SK-N-SH (cell line): ENCODE results near the gene SAMD14. TPM values are rescaled to one million over a fixed set of nuclear protein-coding genes. Genes with fewer than 3 reads are reported as not detected.

ENCODE experiments used
- CTCF ChIA-PET: fragments of 300-600, 350-600 bp; formaldehyde crosslinking; extraction: SDS; loops from one replicate; lab custom pipeline; 2021; lab: Yijun Ruan, JAX
- POLR2A ChIA-PET: fragments of 350-600 bp; sonication (Branson Sonifier 250); formaldehyde crosslinking; extraction: SDS; loops from one replicate; lab custom pipeline; 2020; ENCODE audit warnings: antibody characterized with exemption, inconsistent platforms; lab: Yijun Ruan, JAX
- DNase-seq: peaks from one replicate; pipeline ENCODE4 v3.0.0; 2012
- H2AFZ ChIP-seq: fragments of 200-600 bp; sonication (generic); 2 replicates; pipeline ENCODE4 v1.8.1; 2016; ENCODE audit warnings: antibody characterized with exemption, mild to moderate bottlenecking, low read depth
- H3F3A ChIP-seq: fragments of 200-600 bp; sonication (generic); replicated peaks from 2 replicates; pipeline ENCODE3; 2016; ENCODE audit warnings: antibody characterized with exemption, mild to moderate bottlenecking; ENCODE audit not compliant: insufficient read depth
- H3K27ac ChIP-seq, 2 experiments: fragments of 200-500 bp in 1 of 2; fragments of 200-600 bp in 1 of 2; sonication (Bioruptor generic) in 1 of 2; sonication (generic), shearing (Covaris generic) in 1 of 2; 2 replicates each; pipeline versions ENCODE4 v1.5.1 to v1.6.1; 2014 to 2016; ENCODE audit warnings: low read depth in 2 of 2, inconsistent platforms in 1 of 2, low read length in 1 of 2, mild to moderate bottlenecking in 1 of 2, mixed read lengths in 1 of 2
- H3K27me3 ChIP-seq: fragments of 200-600 bp; sonication (generic), shearing (Covaris generic); 2 replicates; pipeline ENCODE4 v1.6.1; 2016; ENCODE audit warnings: mixed run types; ENCODE audit not compliant: insufficient read depth
- H3K36me3 ChIP-seq, 2 experiments: fragments of 200-500 bp in 1 of 2; fragments of 200-600 bp in 1 of 2; sonication (Bioruptor generic) in 1 of 2; sonication (generic) in 1 of 2; replicated peaks in 1 of 2; 2 replicates each; pipeline versions ENCODE3 to v1.5.1; 2014 to 2016; ENCODE audit warnings: low read length in 1 of 2, mild to moderate bottlenecking in 1 of 2; ENCODE audit not compliant: insufficient read depth in 2 of 2, control insufficient read depth in 1 of 2
- H3K4me1 ChIP-seq, 2 experiments: fragments of 200-500 bp in 1 of 2; fragments of 200-600 bp in 1 of 2; sonication (Bioruptor generic) in 1 of 2; sonication (generic), shearing (Covaris generic) in 1 of 2; 2 replicates each; pipeline versions ENCODE4 v1.5.1 to v1.6.1; 2014 to 2016; ENCODE audit warnings: low read depth in 1 of 2, low read length in 1 of 2, mixed run types in 1 of 2; ENCODE audit not compliant: insufficient read depth in 2 of 2, control insufficient read depth in 1 of 2
- H3K4me2 ChIP-seq: fragments of 200-600 bp; sonication (generic), shearing (Covaris generic); 2 replicates; pipeline ENCODE4 v1.6.1; 2017; ENCODE audit warnings: mixed run types
- H3K4me3 ChIP-seq, 2 experiments: fragments of 200-500 bp in 1 of 2; fragments of 200-600 bp in 1 of 2; sonication (Bioruptor generic) in 1 of 2; sonication (generic), shearing (Covaris generic) in 1 of 2; 2 replicates each; pipeline versions ENCODE4 v1.5.1 to v1.8.1; 2014 to 2016; ENCODE audit warnings: low read depth in 2 of 2, inconsistent platforms in 1 of 2, low read length in 1 of 2, mild to moderate bottlenecking in 1 of 2, mixed read lengths in 1 of 2, moderate library complexity in 1 of 2
- H3K79me2 ChIP-seq: fragments of 200-600 bp; sonication (generic); 2 replicates; pipeline ENCODE4 v1.8.1; 2017; ENCODE audit warnings: mild to moderate bottlenecking; ENCODE audit not compliant: insufficient read depth
- H3K9ac ChIP-seq: fragments of 200-600 bp; sonication (generic); 2 replicates; pipeline ENCODE4 v1.6.1; 2017; ENCODE audit warnings: mixed run types
- H3K9me2 ChIP-seq: fragments of 200-600 bp; sonication (generic); 2 replicates; pipeline ENCODE4 v1.6.1; 2017; ENCODE audit warnings: mixed run types
- H3K9me3 ChIP-seq: fragments of 200-600 bp; sonication (generic); 2 replicates; pipeline ENCODE4 v1.6.1; 2017; ENCODE audit warnings: mixed run types, mild to moderate bottlenecking, moderate library complexity
- H4K20me1 ChIP-seq: fragments of 200-600 bp; sonication (generic); 2 replicates; pipeline ENCODE4 v1.6.1; 2017; ENCODE audit warnings: mild to moderate bottlenecking, mixed run types; ENCODE audit not compliant: insufficient read depth
- CHD2 ChIP-seq: fragments of 150-350 bp; IDR thresholded peaks from 2 replicates; pipeline ENCODE4 v1.6.1; 2018; ENCODE audit warnings: low read length; ENCODE audit not compliant: partially characterized antibody
- CTCF ChIP-seq: fragments of 200-600 bp; sonication (generic); IDR thresholded peaks from 2 replicates; pipeline ENCODE4 v1.6.1; 2017; ENCODE audit warnings: antibody characterized with exemption, mild to moderate bottlenecking, moderate library complexity
- FOSL2 ChIP-seq: IDR thresholded peaks from 2 replicates; pipeline ENCODE4 v1.4.0; 2012; ENCODE audit warnings: low read depth, mild to moderate bottlenecking, moderate library complexity, borderline replicate concordance
- FOXM1 ChIP-seq: IDR thresholded peaks from 2 replicates; pipeline ENCODE4 v1.4.0; 2012; ENCODE audit warnings: low read depth, mild to moderate bottlenecking
- GABPA ChIP-seq: IDR thresholded peaks from 2 replicates; pipeline ENCODE4 v1.4.0; 2012; ENCODE audit warnings: low read depth, mild to moderate bottlenecking
- REST ChIP-seq: IDR thresholded peaks from 2 replicates; pipeline ENCODE4 v1.6.1; 2012; ENCODE audit warnings: mild to moderate bottlenecking, low read depth, low read length, moderate library complexity
- RFX5 ChIP-seq: IDR thresholded peaks from 2 replicates; pipeline ENCODE4 v1.6.1; 2012; ENCODE audit warnings: mild to moderate bottlenecking, improper control_type of control experiment, low read length
- TAF1 ChIP-seq: IDR thresholded peaks from 2 replicates; pipeline ENCODE4 v1.6.1; 2012; ENCODE audit warnings: low read depth, mild to moderate bottlenecking, low read length, moderate library complexity, borderline replicate concordance
- YY1 ChIP-seq: IDR thresholded peaks from 2 replicates; pipeline ENCODE4 v1.4.0; 2012; ENCODE audit warnings: low read depth, mild to moderate bottlenecking
- ZBTB33 ChIP-seq: IDR thresholded peaks from 2 replicates; pipeline ENCODE4 v1.4.0; 2012; ENCODE audit warnings: low read depth, borderline replicate concordance
- WGBS: methylation state at CpG from one replicate; pipeline ENCODE4 v1.1.6; 2017; ENCODE audit warnings: low lambda C conversion rate; 5-methylcytosine and 5-hydroxymethylcytosine counted together
- polyA plus RNA-seq, 3 experiments: library from polyadenylated mRNA; depleted of rRNA; stranded (reverse); fragments of >200 nt; gene quantifications; 2 replicates each; pipeline ENCODE4 v1.2.3, GENCODE V29; 2012
- TF ChIP-seq, protein P1 (sequence below): fragments of 150-350 bp; IDR thresholded peaks from 2 replicates; pipeline ENCODE4 v1.6.1; 2016; ENCODE audit warnings: mild to moderate bottlenecking, low read depth, low read length

Gene SAMD14
- polyA plus RNA-seq, 1 of the 3 experiments (the other 2 are of a cell fraction) = 3.4 TPM

GRCh38 chr17:50096092-50096491, 33.9 kb downstream of the SAMD14 start:
- peak overlapping the region; percentile 82 for H3K9ac ChIP-seq
- H3K4me3 ChIP-seq = peak overlapping the region; percentile 75 to 84
- no peaks in the 10 kb centered on the region for H3K9me2 ChIP-seq
- CTCF ChIA-PET = interaction anchor here (0.9 to 15.0 kb wide), 12 partner anchors 9 to 301 kb away, joined by 3 to 297 read pairs (median 16); partner anchors contain the start of gene LRRC59
- H3K36me3 ChIP-seq = peaks cover 6 to 21% of the 10 kb centered on the region in 2 experiments
- H3K4me1 ChIP-seq = peaks cover 3 to 22% of the 10 kb centered on the region in 2 experiments; a peak in 1 of 4 replicates
- peaks cover 25% of the 10 kb centered on the region for H4K20me1 ChIP-seq
- peak overlapping the region; percentile 100 for H3K4me2 ChIP-seq
- 60% methylated on average over 5 of the region's 6 CpGs for WGBS
- H3K79me2 ChIP-seq = no peaks in the 10 kb centered on the region
- H3K27me3 ChIP-seq = no peaks in the 10 kb centered on the region
- TF ChIP-seq FOXM1 = no peak
- TF ChIP-seq YY1 = no peak
- no peak for TF ChIP-seq ZBTB33
- H3K9me3 ChIP-seq = no peaks in the 10 kb centered on the region
- POLR2A ChIA-PET = interaction anchor here (1.0 kb wide), 1 partner anchor 56 kb away, joined by 3 read pairs; no protein-coding TSS in a partner anchor
- no peak for DNase-seq
- H2AFZ ChIP-seq = no peak overlapping the region
- peaks cover 48% of the 10 kb centered on the region for H3F3A ChIP-seq
- H3K27ac ChIP-seq = no peak overlapping the region

GRCh38 chr17:50095626-50096037, 34.3 kb downstream of the SAMD14 start:
- H3K36me3 ChIP-seq = peaks cover 10 to 25% of the 10 kb centered on the region in 2 experiments
- H2AFZ ChIP-seq = peak overlapping the region; percentile 76; the same call in 1 of the 2 replicates
- H3K4me3 ChIP-seq = peak overlapping the region; percentile 75 to 84
- no peaks in the 10 kb centered on the region for H3K9me2 ChIP-seq
- H3K9me3 ChIP-seq = no peaks in the 10 kb centered on the region
- H3K27ac ChIP-seq = peak overlapping the region; percentile 58 to 83; a peak in 3 of 4 replicates
- peaks cover 29% of the 10 kb centered on the region for H4K20me1 ChIP-seq
- WGBS = 3% methylated on average over 12 of the region's 12 CpGs
- ChIA-PET CTCF (interaction anchor here (0.9 to 15.0 kb wide), 14 partner anchors 8 to 302 kb away, joined by 3 to 297 read pairs (median 16); partner anchors contain the start of gene LRRC59), POLR2A (interaction anchor here (2.2 kb wide), 1 partner anchor 34 kb away, joined by 9 read pairs; the partner anchor contains the start of gene SAMD14)
- H3K9ac ChIP-seq = peak overlapping the region; percentile 82
- H3K79me2 ChIP-seq = no peaks in the 10 kb centered on the region
- H3K27me3 ChIP-seq = no peaks in the 10 kb centered on the region
- H3K4me1 ChIP-seq = peaks cover 3 to 18% of the 10 kb centered on the region in 2 experiments; a peak in 1 of 4 replicates
- peak; percentile 80 for DNase-seq
- H3K4me2 ChIP-seq = peak overlapping the region; percentile 100
- TF ChIP-seq CTCF (no peak), GABPA (no peak), FOSL2 (no peak), REST (no peak), ZBTB33 (no peak), CHD2 (no peak), TAF1 (no peak), RFX5 (no peak)
- TF ChIP-seq, protein P1, sequence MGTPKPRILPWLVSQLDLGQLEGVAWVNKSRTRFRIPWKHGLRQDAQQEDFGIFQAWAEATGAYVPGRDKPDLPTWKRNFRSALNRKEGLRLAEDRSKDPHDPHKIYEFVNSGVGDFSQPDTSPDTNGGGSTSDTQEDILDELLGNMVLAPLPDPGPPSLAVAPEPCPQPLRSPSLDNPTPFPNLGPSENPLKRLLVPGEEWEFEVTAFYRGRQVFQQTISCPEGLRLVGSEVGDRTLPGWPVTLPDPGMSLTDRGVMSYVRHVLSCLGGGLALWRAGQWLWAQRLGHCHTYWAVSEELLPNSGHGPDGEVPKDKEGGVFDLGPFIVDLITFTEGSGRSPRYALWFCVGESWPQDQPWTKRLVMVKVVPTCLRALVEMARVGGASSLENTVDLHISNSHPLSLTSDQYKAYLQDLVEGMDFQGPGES = no peak
- H3F3A ChIP-seq = peaks cover 51% of the 10 kb centered on the region
